H9 (cell line): ENCODE measurements around the gene FGF6. TPM values are rescaled to one million over a fixed set of nuclear protein-coding genes. Genes with fewer than 3 reads are reported as not detected.

Experiments used
- DNase-seq: peaks from one replicate; pipeline ENCODE4 v3.0.0-alpha.2; 2017
- H2AFZ ChIP-seq: one replicate; pipeline ENCODE4 v1.6.1; 2013; ENCODE audit warnings: mild to moderate bottlenecking, low read length, control low read depth, moderate library complexity
- H2AK5ac ChIP-seq: 2 replicates; pipeline ENCODE4 v1.6.1; 2013; ENCODE audit warnings: low read length, control low read depth, mixed read lengths; ENCODE audit not compliant: insufficient read length
- H2BK120ac ChIP-seq: one replicate; pipeline ENCODE4 v1.6.1; 2013; ENCODE audit warnings: low read depth, mild to moderate bottlenecking, low read length, control low read depth, inconsistent platforms; ENCODE audit not compliant: poor library complexity, severe bottlenecking
- H2BK12ac ChIP-seq: 2 replicates; pipeline ENCODE4 v1.6.1; 2013; ENCODE audit warnings: low read length, control low read depth, mixed read lengths, low read depth; ENCODE audit not compliant: insufficient read length
- H2BK15ac ChIP-seq: 2 replicates; pipeline ENCODE4 v1.6.1; 2013; ENCODE audit warnings: low read depth, low read length, control low read depth
- H2BK20ac ChIP-seq: one replicate; pipeline ENCODE4 v1.6.1; 2013; ENCODE audit warnings: low read depth, mild to moderate bottlenecking, low read length, control low read depth, inconsistent platforms; ENCODE audit not compliant: poor library complexity, severe bottlenecking
- H2BK5ac ChIP-seq: 2 replicates; pipeline ENCODE4 v1.6.1; 2013; ENCODE audit warnings: low read length, control low read depth, mixed read lengths; ENCODE audit not compliant: insufficient read length
- H3K14ac ChIP-seq: 2 replicates; pipeline ENCODE4 v1.6.1; 2013; ENCODE audit warnings: low read length, control low read depth; ENCODE audit not compliant: insufficient read depth
- H3K18ac ChIP-seq: 2 replicates; pipeline ENCODE4 v1.6.1; 2013; ENCODE audit warnings: low read depth, mild to moderate bottlenecking, mixed read lengths, low read length, control low read depth; ENCODE audit not compliant: insufficient read length
- H3K23ac ChIP-seq: 2 replicates; pipeline ENCODE4 v1.6.1; 2013; ENCODE audit warnings: low read length, control low read depth, mixed read lengths, low read depth; ENCODE audit not compliant: insufficient read length
- H3K23me2 ChIP-seq: 2 replicates; pipeline ENCODE4 v1.6.1; 2013; ENCODE audit warnings: low read depth, mild to moderate bottlenecking, mixed read lengths, low read length, control low read depth; ENCODE audit not compliant: insufficient read length, poor library complexity, severe bottlenecking
- H3K27ac ChIP-seq: 2 replicates; pipeline ENCODE4 v1.5.1; 2013; ENCODE audit warnings: low read length, control low read depth, mixed read lengths, low read depth; ENCODE audit not compliant: insufficient read length
- H3K27me3 ChIP-seq: 2 replicates; pipeline ENCODE4 v1.6.1; 2013; ENCODE audit warnings: low read length, control low read depth, inconsistent platforms; ENCODE audit not compliant: insufficient read depth
- H3K4ac ChIP-seq: 2 replicates; pipeline ENCODE4 v1.6.1; 2013; ENCODE audit warnings: low read depth, mild to moderate bottlenecking, control low read depth, inconsistent platforms, low read length, moderate library complexity
- H3K4me1 ChIP-seq: 2 replicates; pipeline ENCODE4 v1.6.1; 2013; ENCODE audit warnings: low read length, control low read depth, inconsistent platforms; ENCODE audit not compliant: insufficient read depth
- H3K4me2 ChIP-seq: 2 replicates; pipeline ENCODE4 v1.6.1; 2013; ENCODE audit warnings: low read length, control low read depth, mixed read lengths; ENCODE audit not compliant: insufficient read length, insufficient read depth
- H3K56ac ChIP-seq: 2 replicates; pipeline ENCODE4 v1.6.1; 2013; ENCODE audit warnings: low read depth, mild to moderate bottlenecking, mixed read lengths, low read length, control low read depth; ENCODE audit not compliant: insufficient read length
- H3K79me1 ChIP-seq: 2 replicates; pipeline ENCODE4 v1.6.1; 2013; ENCODE audit warnings: low read depth, mild to moderate bottlenecking, moderate library complexity, low read length, control low read depth, inconsistent platforms; ENCODE audit not compliant: insufficient read depth, poor library complexity, severe bottlenecking
- H3K79me2 ChIP-seq: 2 replicates; pipeline ENCODE4 v1.6.1; 2013; ENCODE audit warnings: low read length, control low read depth, inconsistent platforms; ENCODE audit not compliant: insufficient read depth
- H3K9ac ChIP-seq: 2 replicates; pipeline ENCODE4 v1.6.1; 2013; ENCODE audit warnings: low read length, control low read depth, mixed read lengths; ENCODE audit not compliant: insufficient read length; ENCODE audit errors: extremely low read depth
- H3K9me3 ChIP-seq: one replicate; pipeline ENCODE4 v1.6.1; 2013; ENCODE audit warnings: low read depth, low read length, inconsistent platforms; ENCODE audit not compliant: control insufficient read depth
- H3T11ph ChIP-seq: one replicate; pipeline ENCODE4 v1.6.1; 2013; ENCODE audit warnings: mild to moderate bottlenecking, low read length, control low read depth, inconsistent platforms
- H4K20me1 ChIP-seq: one replicate; pipeline ENCODE4 v1.6.1; 2013; ENCODE audit not compliant: control insufficient read depth, insufficient read length, insufficient read depth
- H4K5ac ChIP-seq: 2 replicates; pipeline ENCODE4 v1.6.1; 2013; ENCODE audit warnings: low read depth, mild to moderate bottlenecking, mixed read lengths, low read length, control low read depth; ENCODE audit not compliant: insufficient read length
- H4K8ac ChIP-seq: replicated peaks from 2 replicates; pipeline ENCODE4 v1.6.1; 2013; ENCODE audit warnings: low read length, control low read depth, mixed read lengths, low read depth; ENCODE audit not compliant: insufficient read length
- H4K91ac ChIP-seq: 2 replicates; pipeline ENCODE4 v1.6.1; 2013; ENCODE audit warnings: low read depth, mild to moderate bottlenecking, moderate library complexity, mixed read lengths, low read length, control low read depth; ENCODE audit not compliant: insufficient read length
- H3K27ac Mint-ChIP-seq, 3 experiments: 2 replicates in 2 of 3; 3 replicates in 1 of 3; pipeline ENCODE4 v1.8.0; 2020 to 2021; ENCODE audit warnings: mixed read lengths in 3 of 3, mild to moderate bottlenecking in 1 of 3, moderate library complexity in 1 of 3
- H3K27me3 Mint-ChIP-seq: 2 replicates; pipeline ENCODE4 v1.8.0; 2021; ENCODE audit warnings: low read depth, mild to moderate bottlenecking, moderate library complexity, mixed read lengths
- H3K36me3 Mint-ChIP-seq, 3 experiments: 2 replicates in 2 of 3; 3 replicates in 1 of 3; pipeline ENCODE4 v1.8.0; 2020 to 2021; ENCODE audit warnings: low read depth in 3 of 3, mixed read lengths in 3 of 3; ENCODE audit not compliant: insufficient read depth in 1 of 3
- H3K4me1 Mint-ChIP-seq, 2 experiments: 2 replicates each; pipeline ENCODE4 v1.8.0; 2020; ENCODE audit warnings: mixed read lengths in 2 of 2
- H3K4me3 Mint-ChIP-seq, 2 experiments: 2 replicates in 1 of 2; 3 replicates in 1 of 2; pipeline ENCODE4 v1.8.0; 2020 to 2021; ENCODE audit warnings: mild to moderate bottlenecking in 2 of 2, mixed read lengths in 2 of 2, moderate library complexity in 1 of 2
- H3K9me3 Mint-ChIP-seq, 2 experiments: 2 replicates in 1 of 2; 3 replicates in 1 of 2; pipeline ENCODE4 v1.8.0; 2020; ENCODE audit warnings: mild to moderate bottlenecking in 2 of 2, mixed read lengths in 2 of 2, moderate library complexity in 1 of 2
- CTCF ChIP-seq: fragments of 200-600 bp; sonication (generic); conservative IDR thresholded peaks from 3 replicates; pipeline ENCODE4 v1.8.0; 2021; ENCODE audit warnings: antibody characterized with exemption, mild to moderate bottlenecking
- WGBS: extraction: QIAGEN DNeasy Blood & Tissue Kit; methylation state at CpG from one replicate; pipeline ENCODE4 v1.1.7; 2013; ENCODE audit warnings: missing lambda C conversion rate, low lambda C conversion rate, mixed read lengths; ENCODE audit not compliant: insufficient read length; ENCODE audit errors: extremely low coverage; 5-methylcytosine and 5-hydroxymethylcytosine counted together
- total RNA-seq: library from RNA; stranded (reverse); gene quantifications from 2 replicates; pipeline ENCODE4 v1.2.1, GENCODE V29; 2021

The FGF6 gene
- total RNA-seq, 1 experiment from 2014 or later: not detected

GRCh38 chr12:4444031-4444430, 1.6 kb downstream of the FGF6 start:
- H4K5ac ChIP-seq: no peak overlapping the region
- Mint-ChIP-seq H3K4me3 (no peak overlapping the region), H3K27ac (peak overlapping the region in 1 of 3 experiments; percentile 91; a peak in 3 of 7 replicates), H3K4me1 (peaks cover 62 to 77% of the 10 kb centered on the region in 2 experiments), H3K27me3 (peaks cover 10% of the 10 kb centered on the region), H3K36me3 (peaks cover 0 to 4% (median 0%) of the 10 kb centered on the region in 3 experiments; a peak in 2 of 7 replicates), H3K9me3 (peaks cover 0 to 2% of the 10 kb centered on the region in 2 experiments; a peak in 1 of 5 replicates)
- no peak overlapping the region for H3K4ac ChIP-seq
- H3K14ac ChIP-seq: no peak overlapping the region
- no peak overlapping the region for H3K4me2 ChIP-seq
- H3K23ac ChIP-seq: no peak overlapping the region
- H3K9ac ChIP-seq: no peak overlapping the region
- H3K79me2 ChIP-seq: no peaks in the 10 kb centered on the region
- no peak overlapping the region for H3T11ph ChIP-seq
- no peak for DNase-seq
- H3K79me1 ChIP-seq: no peaks in the 10 kb centered on the region
- H2BK120ac ChIP-seq: no peak overlapping the region
- no peaks in the 10 kb centered on the region; the same call in 1 of the 2 replicates for H3K27me3 ChIP-seq
- H4K8ac ChIP-seq: no peak overlapping the region
- no peak overlapping the region for H2BK20ac ChIP-seq
- H3K23me2 ChIP-seq: peaks cover 6% of the 10 kb centered on the region
- H4K91ac ChIP-seq: no peak overlapping the region
- WGBS: no CpG with 5 or more reads among the region's 8 CpGs
- no peak overlapping the region for H2BK12ac ChIP-seq
- no peaks in the 10 kb centered on the region for H3K9me3 ChIP-seq
- H3K18ac ChIP-seq: no peak overlapping the region
- H2BK15ac ChIP-seq: no peak overlapping the region
- no peak overlapping the region for H2AFZ ChIP-seq
- no peak overlapping the region for H2BK5ac ChIP-seq
- H3K4me1 ChIP-seq: peaks cover 23% of the 10 kb centered on the region; the same call in 1 of the 2 replicates
- no peak overlapping the region for H2AK5ac ChIP-seq
- H4K20me1 ChIP-seq: no peaks in the 10 kb centered on the region
- TF ChIP-seq CTCF: no peak
- H3K56ac ChIP-seq: no peak overlapping the region
- H3K27ac ChIP-seq: no peak overlapping the region
